SKM-1 (cell line): Measurements from ENCODE around the gene SUPT3H.

Experiments
- DNase-seq: peaks from one replicate; lab custom pipeline; 2025; ENCODE audit not compliant: unreplicated experiment; lab: John Stamatoyannopoulos, UW

Gene SUPT3H

DNA sequence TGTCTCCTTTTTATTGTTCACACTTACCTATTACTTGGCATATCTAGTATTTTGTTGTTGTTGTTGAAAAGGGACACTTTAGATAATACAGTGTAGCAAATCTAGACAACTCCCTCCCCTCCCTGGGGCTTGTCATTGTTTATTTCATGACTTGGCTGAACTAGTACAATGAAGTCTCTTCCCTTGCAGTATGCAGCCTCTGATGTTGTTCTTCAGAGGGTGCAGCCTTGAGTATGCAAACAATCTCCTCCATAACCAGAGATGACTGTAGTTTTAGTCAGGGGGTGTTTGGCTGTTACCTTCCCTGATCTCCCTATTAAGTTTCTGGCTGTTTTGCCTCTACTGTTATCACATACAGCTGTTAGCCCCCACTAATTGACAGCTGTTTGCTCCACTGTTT is 365.0 kb downstream of the SUPT3H start:
- DNase-seq: no peak

DNA sequence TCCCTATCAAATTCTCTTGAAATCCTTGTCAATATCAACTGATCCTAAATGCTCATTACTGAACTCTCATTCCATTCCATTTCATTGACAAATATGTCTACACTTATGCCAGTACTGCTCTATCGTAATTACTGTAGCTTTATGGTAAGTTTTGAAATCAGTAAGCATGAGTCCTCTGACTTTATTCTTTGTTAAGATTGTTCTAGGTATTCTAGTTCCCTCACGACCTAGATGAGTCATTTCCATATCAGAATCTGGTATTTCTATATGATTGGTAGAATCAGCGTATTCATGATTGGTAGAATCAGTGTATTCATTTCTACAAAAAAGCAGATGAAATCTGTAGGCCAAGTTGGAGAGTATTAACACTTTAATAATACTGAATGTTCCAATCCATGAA is 368.2 kb downstream of the SUPT3H start:
- no peak for DNase-seq

- no peak for DNase-seq
These were observed 370.8 kb downstream of the SUPT3H start for GRCh38 chr6:45006893-45007292.

GRCh38 chr6:45003961-45004360 is 373.8 kb downstream of the SUPT3H start:
- DNase-seq: no peak

DNA sequence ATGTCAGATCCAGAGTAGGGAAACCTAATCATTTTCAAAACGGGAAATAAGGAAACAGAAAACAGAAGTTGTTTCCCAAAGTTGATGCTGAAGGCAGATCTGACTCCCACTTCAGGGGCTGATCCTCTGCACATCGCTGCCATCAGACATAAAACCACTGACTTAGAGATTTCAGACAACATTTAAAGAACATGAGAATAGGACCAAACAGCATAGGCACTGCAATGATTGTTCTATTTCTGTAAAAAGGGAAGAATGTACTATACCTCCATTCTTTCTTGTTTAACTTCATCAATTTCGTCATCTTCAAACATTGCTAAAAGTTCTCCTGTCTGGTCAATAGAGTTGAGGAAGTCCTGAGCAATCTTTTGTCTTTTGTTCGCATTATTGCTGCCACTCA is 374.3 kb downstream of the SUPT3H start:
- peak; percentile 46 for DNase-seq

GRCh38 chr6:45002390-45003105 is 375.2 kb downstream of the SUPT3H start:
- no peak for DNase-seq

DNA sequence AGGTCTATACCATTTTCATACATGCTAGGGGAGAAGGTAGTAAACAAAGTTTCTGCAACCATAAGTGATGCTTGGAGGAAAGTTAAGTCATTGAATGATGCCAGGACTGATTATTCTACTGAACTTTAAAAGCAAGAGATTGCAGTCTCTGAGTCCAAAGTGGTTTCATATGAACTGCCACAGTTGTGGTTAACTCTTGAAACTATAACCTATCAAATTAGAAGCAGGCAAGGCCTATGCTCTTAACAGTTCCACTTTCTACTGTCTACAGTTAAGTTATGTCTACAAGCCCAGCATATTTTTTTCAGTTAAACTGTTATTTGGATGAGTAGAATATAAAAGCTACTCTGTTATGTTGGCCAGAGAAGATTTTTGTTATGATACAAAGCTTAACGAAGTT is 376.1 kb downstream of the SUPT3H start:
- DNase-seq: no peak

DNA sequence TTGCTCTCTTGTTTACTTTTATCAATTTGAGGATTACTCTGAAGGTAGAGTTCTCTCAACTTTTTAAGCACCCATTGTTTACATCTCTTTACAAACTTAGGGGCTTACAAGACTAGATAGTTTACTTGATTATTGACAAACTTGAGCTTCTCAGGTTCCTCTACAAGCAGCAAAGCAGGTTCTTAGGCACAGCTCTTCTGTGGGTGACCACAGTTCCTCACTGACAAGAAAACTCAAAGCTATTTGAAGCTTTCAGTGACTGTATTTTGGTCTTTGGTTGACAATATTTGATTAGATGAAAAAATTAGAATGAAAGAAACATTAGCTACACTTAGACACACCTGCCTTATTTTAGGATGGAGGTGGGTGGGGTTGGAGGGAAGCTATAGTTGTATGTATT is 376.9 kb downstream of the SUPT3H start:
- DNase-seq: no peak

GRCh38 chr6:44999066-44999465 is 378.7 kb downstream of the SUPT3H start:
- DNase-seq: no peak

- DNase-seq: no peak
These were observed 382.1 kb downstream of the SUPT3H start for GRCh38 chr6:44995486-44996132.

- no peak for DNase-seq
These were observed 388.3 kb downstream of the SUPT3H start for GRCh38 chr6:44989391-44989790.

- no peak for DNase-seq
These were observed 392.7 kb downstream of the SUPT3H start for GRCh38 chr6:44985006-44985405.

DNA sequence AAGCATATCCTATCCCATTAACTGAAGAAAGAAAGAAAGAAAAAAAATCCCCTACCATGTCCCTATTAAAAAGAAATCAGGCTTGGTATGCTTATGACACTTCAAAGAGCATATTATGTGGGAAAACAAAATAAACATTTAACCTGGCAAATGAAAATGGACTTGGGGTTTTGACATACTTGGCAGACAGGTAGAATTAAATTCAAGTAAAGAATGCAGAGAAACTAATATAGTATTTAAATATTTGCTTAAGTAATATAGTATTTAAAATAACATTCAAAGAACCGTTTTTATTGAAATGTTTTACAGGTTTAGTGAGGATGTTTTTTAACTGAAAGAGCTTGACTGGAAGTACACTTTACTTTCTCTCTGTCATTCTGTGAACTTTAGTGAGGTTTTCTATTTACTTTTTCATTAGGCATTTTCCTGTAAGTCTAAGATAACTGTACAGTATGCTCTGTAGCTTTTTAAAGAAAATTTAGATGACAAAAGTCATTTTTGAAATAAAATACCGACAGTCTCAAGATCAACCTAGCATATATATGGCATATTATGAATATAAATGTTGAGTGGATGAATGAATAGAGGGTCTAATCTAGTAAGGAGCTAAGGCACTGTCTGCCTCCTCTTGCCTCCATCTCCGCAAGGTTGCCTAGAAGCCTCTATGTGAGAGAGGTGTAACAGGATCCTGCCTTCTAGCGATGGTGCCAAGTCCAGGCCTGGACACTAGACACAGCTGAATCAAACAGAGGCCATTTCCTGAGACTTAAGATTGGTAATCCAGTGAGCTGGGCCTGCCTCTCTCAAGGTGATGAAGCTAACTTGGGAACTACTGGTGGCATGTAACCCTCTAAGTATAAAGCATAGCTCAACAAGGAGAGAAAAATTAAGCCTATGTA is 394.0 kb downstream of the SUPT3H start:
- DNase-seq: no peak

DNA sequence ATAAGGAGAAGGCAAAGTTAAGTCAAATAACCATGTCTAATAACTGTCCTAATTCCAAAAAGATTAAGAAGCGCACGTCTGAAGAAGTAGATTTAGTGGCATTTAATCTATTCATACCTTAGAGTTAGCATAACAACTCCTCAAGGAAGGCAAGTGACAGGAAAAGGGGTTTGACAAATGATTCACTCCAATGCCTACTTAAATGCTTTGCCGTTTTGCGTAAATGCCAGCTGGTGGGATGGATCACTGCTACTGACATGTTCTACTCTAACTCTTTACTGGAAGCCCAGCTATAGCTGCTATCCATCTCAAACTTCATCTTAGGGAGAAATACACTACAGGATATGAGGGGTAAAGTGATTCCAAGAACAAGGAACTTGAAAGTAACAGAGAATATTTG is 396.9 kb downstream of the SUPT3H start:
- no peak for DNase-seq

DNA sequence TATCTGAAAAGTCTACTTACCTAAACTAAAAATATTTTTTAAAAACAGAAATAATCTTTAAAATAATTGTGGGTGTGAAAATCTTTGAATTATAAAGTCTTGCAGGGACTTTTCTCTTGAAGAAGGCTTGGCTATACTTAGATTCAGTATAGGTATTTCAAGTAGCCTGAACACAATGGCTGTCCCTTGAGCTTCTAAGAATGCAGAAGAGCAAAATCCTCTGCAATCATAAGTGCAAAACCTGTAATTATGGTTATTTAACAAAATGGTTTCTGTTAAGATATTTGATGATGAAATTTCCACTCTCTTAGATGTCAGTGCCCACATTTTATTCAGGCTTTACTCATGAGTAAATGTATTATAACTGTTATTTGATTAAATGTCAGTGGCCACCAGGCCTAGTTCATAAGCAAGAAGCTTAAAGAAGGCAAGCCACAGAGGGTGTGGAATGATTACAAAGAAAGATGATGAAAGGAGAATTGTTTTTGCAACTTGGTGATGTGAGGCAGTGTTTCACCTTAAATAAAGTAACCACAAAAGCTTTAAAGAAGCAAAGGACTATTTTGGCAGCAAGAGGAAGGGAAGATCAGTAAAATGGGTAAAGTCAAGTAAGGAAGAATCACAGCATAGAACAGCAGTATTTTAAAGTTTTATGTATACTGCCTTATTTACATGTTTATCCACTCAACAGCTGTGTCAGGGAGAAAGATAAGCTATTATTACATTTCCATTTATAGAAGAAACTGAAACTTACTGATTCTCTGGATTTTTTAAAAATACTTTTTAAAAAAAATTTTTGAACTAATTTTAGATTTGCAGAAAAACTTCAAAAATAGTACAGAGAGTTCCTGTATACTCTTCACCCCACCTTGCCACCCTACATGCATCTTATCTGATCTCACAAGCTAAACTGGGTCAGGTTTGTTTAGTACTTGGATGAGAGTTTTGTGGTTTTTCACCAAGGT is 400.8 kb downstream of the SUPT3H start:
- no peak for DNase-seq

GRCh38 chr6:44974511-44974910 is 403.2 kb downstream of the SUPT3H start:
- DNase-seq: no peak

- no peak for DNase-seq
These were observed 405.0 kb downstream of the SUPT3H start for GRCh38 chr6:44972709-44973108.

DNA sequence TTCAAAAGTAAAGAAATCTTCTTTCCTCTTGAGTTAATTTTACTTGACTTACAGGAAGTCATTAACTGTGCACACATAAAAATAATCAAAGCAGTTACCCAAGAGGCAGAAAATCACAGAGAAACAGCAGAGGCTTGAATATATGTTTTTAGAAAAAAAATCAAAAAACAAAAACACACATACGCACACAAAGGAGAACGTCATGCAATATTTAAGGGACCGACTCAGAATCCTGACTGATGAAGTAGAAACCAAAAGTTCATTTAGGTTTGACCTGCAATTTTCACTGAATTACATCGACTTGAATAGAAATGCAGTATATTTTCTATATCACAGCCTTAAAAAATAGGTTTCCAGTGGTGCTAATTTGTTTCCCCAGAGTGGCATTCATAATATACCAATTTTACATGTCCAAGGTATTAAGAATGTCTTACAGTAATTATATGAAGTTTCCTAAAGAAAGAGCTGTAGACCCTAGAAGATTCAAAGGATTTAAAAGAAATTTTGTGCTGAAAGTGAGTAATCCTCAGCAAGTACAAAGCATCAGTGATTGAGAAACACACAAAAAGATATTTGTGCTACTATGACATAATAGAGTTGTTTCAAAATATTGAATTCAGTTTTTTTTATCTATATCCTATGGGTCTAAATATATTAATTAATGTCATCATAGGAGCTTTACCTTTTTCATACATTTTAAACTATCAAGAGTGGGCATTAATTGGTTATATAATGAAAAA is 408.1 kb downstream of the SUPT3H start:
- DNase-seq: no peak

DNA sequence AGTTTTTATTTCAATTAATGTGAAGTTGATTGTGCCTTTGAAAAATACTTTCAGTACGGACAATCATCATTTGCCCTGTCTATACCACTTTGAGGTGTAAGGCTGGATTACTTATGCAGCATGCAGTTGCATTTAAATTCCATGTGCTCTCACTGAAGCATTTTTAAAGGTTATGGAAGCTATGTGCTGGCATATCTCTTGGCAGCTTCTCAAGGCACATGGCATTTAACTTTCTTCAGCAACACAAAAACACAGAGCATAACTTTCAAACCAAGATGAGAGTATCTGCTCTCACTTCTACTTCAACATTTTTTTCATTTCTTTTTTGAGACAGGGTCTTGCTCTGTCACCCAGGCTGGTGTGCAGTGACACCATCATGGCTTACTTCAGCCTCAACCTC is 410.3 kb downstream of the SUPT3H start:
- no peak for DNase-seq

DNA sequence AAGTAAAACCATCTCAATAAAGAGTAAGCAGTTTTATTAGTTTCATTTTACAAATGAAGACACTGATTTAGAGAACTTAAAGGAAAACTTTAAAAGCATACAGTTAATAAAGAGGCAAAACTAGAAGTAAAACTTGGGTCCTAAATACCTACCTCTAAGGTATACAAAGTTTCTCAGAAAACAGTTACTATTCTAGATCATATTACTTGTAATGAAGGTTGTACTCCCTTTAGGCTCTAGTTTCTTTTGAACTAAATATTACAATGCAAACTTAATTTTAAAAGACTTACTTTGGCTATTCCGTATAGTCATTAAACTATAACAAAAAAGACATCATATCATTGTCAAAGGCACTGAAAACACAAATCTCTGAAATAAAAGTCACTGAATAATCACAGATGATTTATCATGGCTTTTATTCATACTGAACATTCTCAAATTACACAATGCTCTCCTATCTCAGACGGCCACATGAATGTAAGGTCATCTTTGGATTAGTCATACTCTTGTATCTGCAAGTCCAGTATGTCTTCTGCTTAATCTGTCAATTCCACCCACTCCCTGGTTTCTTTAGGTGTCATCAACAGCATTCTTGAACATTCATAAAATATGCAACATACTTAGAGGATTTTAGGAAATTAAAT is 411.2 kb downstream of the SUPT3H start:
- DNase-seq: no peak
